Effector memory CD8-positive, alpha-beta T cell (primary cell): ENCODE data around the gene CCDC80.
"Not testable (repeated sequence)": the region's sequence is repeated elsewhere in the genome, so short reads cannot be mapped to it uniquely, and the experiment has no call there.

Experiments used
- ATAC-seq: fragments of 150-1000 bp; cut with Tn5 transposase; replicated peaks from 2 replicates; pipeline ENCODE4 v1.10.0; 2021; ENCODE audit warnings: mild to moderate bottlenecking, moderate library complexity
- DNase-seq, 3 experiments: peaks; one replicate each; pipeline ENCODE4 v3.0.0; 2021
- H3K27ac Mint-ChIP-seq, 2 donors: one replicate each; pipeline ENCODE4 v1.8.0; 2022; ENCODE audit warnings: mild to moderate bottlenecking in 2 of 2, mixed read lengths in 2 of 2, moderate library complexity in 2 of 2
- H3K27me3 Mint-ChIP-seq, 2 donors: one replicate each; pipeline ENCODE4 v1.8.0; 2022; ENCODE audit warnings: mixed read lengths in 2 of 2
- H3K36me3 Mint-ChIP-seq: one replicate; pipeline ENCODE4 v1.8.0; 2022; ENCODE audit warnings: mild to moderate bottlenecking, moderate library complexity, mixed read lengths; ENCODE audit not compliant: insufficient read depth
- H3K4me1 Mint-ChIP-seq, 2 donors: one replicate each; pipeline ENCODE4 v1.8.0; 2022; ENCODE audit warnings: low read depth in 2 of 2, mixed read lengths in 2 of 2
- H3K4me3 Mint-ChIP-seq, 2 donors: one replicate each; pipeline ENCODE4 v1.8.0; 2022; ENCODE audit warnings: mild to moderate bottlenecking in 2 of 2, mixed read lengths in 2 of 2, moderate library complexity in 2 of 2
- H3K9me3 Mint-ChIP-seq, 2 donors: one replicate each; pipeline ENCODE4 v1.8.0; 2022; ENCODE audit warnings: mixed read lengths in 2 of 2

The CCDC80 gene

DNA sequence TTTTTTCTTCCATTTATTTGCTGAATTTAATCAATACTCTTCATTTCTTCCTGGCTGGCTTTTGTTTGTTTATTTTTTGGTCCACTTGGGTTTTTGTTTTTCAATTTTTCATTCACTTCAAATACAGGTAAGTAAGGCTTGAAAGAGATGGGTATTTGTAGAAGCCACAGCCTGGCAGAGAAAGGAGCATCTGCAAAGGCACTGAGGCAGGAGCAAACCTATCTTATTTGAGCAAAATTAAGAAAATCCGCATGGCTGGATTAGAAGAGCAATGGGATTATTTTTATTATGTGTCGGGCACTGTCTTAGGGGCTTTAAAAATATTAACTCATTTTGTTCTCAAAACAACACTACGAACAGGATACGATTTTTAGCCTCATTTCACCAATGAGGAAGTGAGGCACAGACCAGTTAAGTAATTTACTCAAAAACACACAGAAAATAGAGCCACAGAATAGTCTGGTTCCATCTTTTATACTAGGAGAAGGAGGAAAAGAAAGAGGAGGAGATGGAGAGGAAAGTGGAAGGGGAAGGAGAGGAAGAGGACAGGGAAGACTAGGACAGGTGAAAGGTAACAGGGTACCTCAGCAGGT is 35.1 kb upstream of the CCDC80 start:
- peak overlapping the region; percentile 46 to 92 for H3K27ac Mint-ChIP-seq
- H3K9me3 Mint-ChIP-seq, result no peaks in the 10 kb centered on the region
- ATAC-seq, result no peak
- no peaks in the 10 kb centered on the region for H3K27me3 Mint-ChIP-seq
- H3K36me3 Mint-ChIP-seq, result no peaks in the 10 kb centered on the region
- DNase-seq, result no peak
- peak overlapping the region; percentile 39 to 71 for H3K4me3 Mint-ChIP-seq
- peaks cover 39 to 58% of the 10 kb centered on the region in 2 donors for H3K4me1 Mint-ChIP-seq

GRCh38 chr3:112675349-112675748 is 34.4 kb upstream of the CCDC80 start:
- Mint-ChIP-seq H3K9me3 (no peaks in the 10 kb centered on the region), H3K27me3 (no peaks in the 10 kb centered on the region), H3K27ac (peak overlapping the region; percentile 1 to 92), H3K4me1 (peaks cover 43 to 63% of the 10 kb centered on the region in 2 donors), H3K36me3 (peaks cover 5% of the 10 kb centered on the region), H3K4me3 (peak overlapping the region in 1 of 2 donors; percentile 71)
- DNase-seq, result no peak
- ATAC-seq, result no peak

- DNase-seq (peak in 1 of 3 experiments; percentile 25), ATAC-seq (peak; percentile 31)
- peaks cover 50 to 72% of the 10 kb centered on the region in 2 donors for H3K4me1 Mint-ChIP-seq
- H3K4me3 Mint-ChIP-seq, result peak overlapping the region; percentile 63 to 66
- H3K9me3 Mint-ChIP-seq, result no peaks in the 10 kb centered on the region
- no peaks in the 10 kb centered on the region for H3K27me3 Mint-ChIP-seq
- peak overlapping the region; percentile 88 to 92 for H3K27ac Mint-ChIP-seq
- peaks cover 5% of the 10 kb centered on the region for H3K36me3 Mint-ChIP-seq
Observed at GRCh38 chr3:112672716-112673541, 32.0 kb upstream of the CCDC80 start.

- Mint-ChIP-seq H3K9me3 (no peaks in the 10 kb centered on the region), H3K27ac (peak overlapping the region; percentile 88 to 92), H3K4me3 (peak overlapping the region; percentile 63 to 66), H3K27me3 (no peaks in the 10 kb centered on the region), H3K36me3 (peaks cover 5% of the 10 kb centered on the region), H3K4me1 (peaks cover 55 to 73% of the 10 kb centered on the region in 2 donors)
- ATAC-seq, result peak; percentile 76
- peak in 2 of 3 experiments; percentile 8 to 25 for DNase-seq
Observed at GRCh38 chr3:112671930-112672715, 31.2 kb upstream of the CCDC80 start.

DNA sequence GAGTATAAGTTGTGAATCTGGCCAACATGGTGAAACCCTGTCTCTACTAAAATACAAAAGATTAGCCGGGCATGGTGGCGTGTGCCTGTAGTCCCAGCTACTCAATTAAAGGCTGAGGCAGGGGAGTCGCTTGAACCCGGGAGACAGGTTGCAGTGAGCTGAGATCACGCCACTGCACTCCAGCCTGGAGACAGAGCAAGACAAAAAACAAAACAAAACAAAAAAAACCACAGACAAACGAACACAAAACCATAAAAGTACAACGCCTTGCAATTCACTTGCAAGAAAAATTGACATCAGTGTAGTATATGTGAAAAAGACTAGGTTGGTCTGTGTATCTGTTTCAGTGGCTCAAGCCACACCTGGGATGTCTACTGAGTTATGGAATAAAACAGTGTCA is 29.9 kb upstream of the CCDC80 start:
- DNase-seq (no peak), ATAC-seq (peak; percentile 20)
- peak overlapping the region; percentile 37 to 63 for H3K4me3 Mint-ChIP-seq
- peak overlapping the region; percentile 69 to 92 for H3K27ac Mint-ChIP-seq
- H3K36me3 Mint-ChIP-seq, result peaks cover 5% of the 10 kb centered on the region
- no peaks in the 10 kb centered on the region for H3K27me3 Mint-ChIP-seq
- peaks cover 43 to 60% of the 10 kb centered on the region in 2 donors for H3K4me1 Mint-ChIP-seq
- H3K9me3 Mint-ChIP-seq, result no peaks in the 10 kb centered on the region

DNA sequence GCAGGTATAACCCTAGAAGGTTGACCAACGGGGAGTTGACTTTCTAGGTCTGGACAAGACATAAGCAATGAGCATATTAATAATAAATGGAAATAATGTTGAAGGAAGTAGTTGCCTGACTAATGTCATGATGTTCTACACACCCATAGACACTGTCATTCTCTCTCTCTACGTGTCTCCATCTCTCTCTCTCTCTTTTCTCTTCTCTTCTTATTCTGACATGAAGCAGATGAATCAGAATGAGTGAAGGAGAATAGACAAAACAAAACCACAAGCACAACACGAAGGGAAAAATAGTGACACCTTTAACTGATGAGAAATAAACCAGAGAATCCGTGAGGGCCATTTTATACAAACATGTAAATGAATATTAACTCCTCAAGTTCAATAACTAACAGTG is 26.7 kb upstream of the CCDC80 start:
- Mint-ChIP-seq H3K36me3 (peaks cover 5% of the 10 kb centered on the region), H3K27ac (no peak overlapping the region), H3K4me3 (no peak overlapping the region), H3K9me3 (no peaks in the 10 kb centered on the region), H3K4me1 (peaks cover 32 to 39% of the 10 kb centered on the region in 2 donors), H3K27me3 (peaks cover 0 to 8% of the 10 kb centered on the region in 2 donors)
- no peak for DNase-seq
- no peak for ATAC-seq

GRCh38 chr3:112665009-112665408 is 24.1 kb upstream of the CCDC80 start:
- H3K4me1 Mint-ChIP-seq, result peaks cover 9 to 15% of the 10 kb centered on the region in 2 donors
- H3K27me3 Mint-ChIP-seq, H3K27ac Mint-ChIP-seq, DNase-seq, H3K4me3 Mint-ChIP-seq, ATAC-seq, H3K9me3 Mint-ChIP-seq, H3K36me3 Mint-ChIP-seq: not testable (repeated sequence)

GRCh38 chr3:112656043-112656442 is 15.1 kb upstream of the CCDC80 start:
- Mint-ChIP-seq H3K36me3 (no peaks in the 10 kb centered on the region), H3K9me3 (no peaks in the 10 kb centered on the region), H3K27me3 (no peaks in the 10 kb centered on the region), H3K4me3 (no peak overlapping the region), H3K27ac (no peak overlapping the region), H3K4me1 (peaks cover 2 to 3% of the 10 kb centered on the region in 2 donors)
- no peak for ATAC-seq
- no peak for DNase-seq

- H3K4me1 Mint-ChIP-seq, result peaks cover 2 to 3% of the 10 kb centered on the region in 2 donors
- DNase-seq (no peak), ATAC-seq (no peak)
- H3K9me3 Mint-ChIP-seq, result no peaks in the 10 kb centered on the region
- no peak overlapping the region for H3K4me3 Mint-ChIP-seq
- no peaks in the 10 kb centered on the region for H3K27me3 Mint-ChIP-seq
- no peak overlapping the region for H3K27ac Mint-ChIP-seq
- H3K36me3 Mint-ChIP-seq, result no peaks in the 10 kb centered on the region
Observed at GRCh38 chr3:112654979-112655378, 14.0 kb upstream of the CCDC80 start.

- Mint-ChIP-seq H3K27me3 (no peaks in the 10 kb centered on the region), H3K4me3 (no peak overlapping the region), H3K27ac (no peak overlapping the region), H3K9me3 (no peaks in the 10 kb centered on the region), H3K36me3 (no peaks in the 10 kb centered on the region), H3K4me1 (peaks cover 2 to 3% of the 10 kb centered on the region in 2 donors)
- ATAC-seq, result no peak
- DNase-seq, result no peak
Observed at GRCh38 chr3:112654492-112654891, 13.5 kb upstream of the CCDC80 start.

GRCh38 chr3:112653881-112654300 is 12.9 kb upstream of the CCDC80 start:
- ATAC-seq (no peak), DNase-seq (no peak)
- Mint-ChIP-seq H3K4me3 (no peak overlapping the region), H3K36me3 (no peaks in the 10 kb centered on the region), H3K4me1 (peaks cover 2 to 4% of the 10 kb centered on the region in 2 donors), H3K27me3 (no peaks in the 10 kb centered on the region), H3K9me3 (no peaks in the 10 kb centered on the region), H3K27ac (no peak overlapping the region)

DNA sequence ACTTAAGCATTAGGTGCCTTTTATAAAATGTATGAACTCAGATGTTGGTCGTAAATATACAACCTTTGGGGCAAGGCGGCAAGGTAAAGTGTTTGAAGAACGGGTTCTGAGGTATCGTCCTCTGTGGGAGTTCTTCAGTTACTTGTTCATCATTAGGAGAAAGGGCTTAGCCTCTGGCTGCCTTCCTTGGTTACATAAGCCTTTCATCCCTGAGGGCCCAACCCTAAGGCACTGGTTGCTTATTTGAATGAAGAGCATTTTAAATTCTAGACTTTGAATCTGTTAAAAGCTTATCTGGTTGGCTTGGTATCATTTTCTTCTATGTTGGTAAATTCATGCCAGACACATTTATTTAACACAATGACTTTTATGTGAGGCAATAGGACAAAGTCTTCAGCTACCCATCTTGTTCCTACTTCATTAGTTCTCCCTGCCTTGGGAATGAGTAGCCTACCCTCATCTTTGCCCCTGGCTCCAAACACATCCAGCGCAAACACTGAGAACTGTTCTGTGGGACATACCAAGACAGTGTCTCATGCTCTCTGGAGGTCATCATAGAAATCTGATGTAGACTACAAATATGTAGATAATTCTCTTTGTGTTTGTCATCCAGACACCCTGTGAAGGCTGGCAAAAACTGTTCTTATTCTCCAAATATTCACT is 12.4 kb upstream of the CCDC80 start:
- ATAC-seq (no peak), DNase-seq (no peak)
- Mint-ChIP-seq H3K36me3 (no peaks in the 10 kb centered on the region), H3K27me3 (no peaks in the 10 kb centered on the region), H3K4me3 (no peak overlapping the region), H3K4me1 (peaks cover 5 to 7% of the 10 kb centered on the region in 2 donors), H3K27ac (no peak overlapping the region), H3K9me3 (no peaks in the 10 kb centered on the region)

DNA sequence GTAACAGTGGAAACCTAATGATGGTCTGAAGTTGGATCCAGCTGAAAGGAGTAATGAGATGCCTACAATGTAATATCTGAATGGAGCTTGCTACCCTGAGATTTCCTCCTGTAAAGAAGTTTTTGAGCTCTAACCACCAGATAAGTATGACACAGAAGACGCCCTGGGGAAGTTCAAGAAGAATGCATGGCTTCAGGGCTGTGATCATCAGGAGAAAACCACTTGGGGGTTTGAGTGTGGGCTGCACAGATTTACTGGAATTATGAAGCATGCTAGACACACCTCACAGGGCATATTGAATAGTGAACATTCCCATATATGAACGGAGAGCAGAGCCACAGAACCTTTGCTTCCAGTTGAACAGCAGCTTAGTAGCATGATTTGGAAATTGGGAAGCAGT is 10.6 kb upstream of the CCDC80 start:
- H3K4me1 Mint-ChIP-seq, result peaks cover 5 to 7% of the 10 kb centered on the region in 2 donors
- no peak overlapping the region for H3K4me3 Mint-ChIP-seq
- H3K9me3 Mint-ChIP-seq, result no peaks in the 10 kb centered on the region
- H3K27me3 Mint-ChIP-seq, result no peaks in the 10 kb centered on the region
- H3K36me3 Mint-ChIP-seq, result no peaks in the 10 kb centered on the region
- H3K27ac Mint-ChIP-seq, result no peak overlapping the region
- ATAC-seq, result no peak
- DNase-seq, result no peak
